Measurements from ENCODE around the gene CDC23. TPM values are rescaled to one million over a fixed set of nuclear protein-coding genes. Genes with fewer than 3 reads are reported as not detected.
"Not testable (repeated sequence)": the region's sequence is repeated elsewhere in the genome, so short reads cannot be mapped to it uniquely, and the experiment has no call there.

The CDC23 gene
- 10 to 100 TPM in 3 of 4 donors, 1 to 10 TPM in 1; 5.9 to 36.7 (median 12.4) TPM for polyA plus RNA-seq
- long read RNA-seq, donor 1, transcript CDC23-202 (16 exons, 3,155 nt), result major isoform, 12 of 29 reads
- long read RNA-seq, donor 1, transcript CDC23-205 (2 exons, 473 nt), result minor isoform, 5 of 29 reads
- long read RNA-seq, donor 1, transcript CDC23-201 (3 exons, 1,079 nt), result minor isoform, 11 of 29 reads
- long read RNA-seq, donor 1, partial matches to known transcripts, result 0 of 29 reads
- long read RNA-seq, donor 1, other reads (novel, unspliced or antisense), result 0 of 29 reads
- long read RNA-seq, donor 2, transcript CDC23-202 (16 exons, 3,155 nt), result major isoform, 7 of 7 reads
- long read RNA-seq, donor 2, partial matches to known transcripts, result 0 of 7 reads
- long read RNA-seq, donor 2, other reads (novel, unspliced or antisense), result 0 of 7 reads
- long read RNA-seq, donor 3, partial matches to known transcripts, result 0 of 4 reads
- long read RNA-seq, donor 3, other reads (novel, unspliced or antisense), result 0 of 4 reads
- long read RNA-seq, donor 4, result 0 reads
- long read RNA-seq, donor 5, partial matches to known transcripts, result 0 of 2 reads
- long read RNA-seq, donor 5, other reads (novel, unspliced or antisense), result 0 of 2 reads
- long read RNA-seq, donor 6, partial matches to known transcripts, result 0 of 6 reads
- long read RNA-seq, donor 6, other reads (novel, unspliced or antisense), result 0 of 6 reads
- long read RNA-seq, donor 7, transcript CDC23-202 (16 exons, 3,155 nt), result major isoform, 13 of 17 reads
- long read RNA-seq, donor 7, partial matches to known transcripts, result 0 of 17 reads
- long read RNA-seq, donor 7, other reads (novel, unspliced or antisense), result 0 of 17 reads
- long read RNA-seq, donor 8, partial matches to known transcripts, result 0 of 1 reads
- long read RNA-seq, donor 8, other reads (novel, unspliced or antisense), result 0 of 1 reads
- long read RNA-seq, donor 9, partial matches to known transcripts, result 0 of 4 reads
- long read RNA-seq, donor 9, other reads (novel, unspliced or antisense), result 0 of 4 reads
- long read RNA-seq, donor 10, transcript CDC23-202 (16 exons, 3,155 nt), result major isoform, 6 of 11 reads
- long read RNA-seq, donor 10, partial matches to known transcripts, result 0 of 11 reads
- long read RNA-seq, donor 10, other reads (novel, unspliced or antisense), result 0 of 11 reads

- no peaks in the 10 kb centered on the region for H3K27me3 ChIP-seq (ENCODE audit: control insufficient read depth in 3 of 3, insufficient read depth in 3 of 3, low read length in 3 of 3)
- H3K27ac ChIP-seq (ENCODE audit: low read depth in 1 of 3, low read length in 2 of 3), result peak within 1 kb of the TSS; percentile 70 to 94 (median 74)
- DNase-seq (peak; percentile 99), FAIRE-seq (peak; percentile 92)
- WGBS, 3 donors, result 1 to 2% (median 2%) methylated on average over 32 of the region's 32 CpGs
- peaks cover 0 to 11% (median 0%) of the 10 kb centered on the region in 3 donors for H3K36me3 ChIP-seq (ENCODE audit: control insufficient read depth in 3 of 3, insufficient read depth in 2 of 3, low read depth in 1 of 3, low read length in 3 of 3)
- peak within 1 kb of the TSS; percentile 92 to 99 (median 98) for H3K4me3 ChIP-seq (ENCODE audit: low read depth in 1 of 3, low read length in 3 of 3)
- peaks cover 0 to 9% (median 2%) of the 10 kb centered on the region in 3 donors for H3K4me1 ChIP-seq (ENCODE audit: control insufficient read depth in 3 of 3, insufficient read depth in 2 of 3, low read depth in 1 of 3, low read length in 2 of 3)
- H3K9me3 ChIP-seq (ENCODE audit: control insufficient read depth in 2 of 2, insufficient read depth in 1 of 2, low read depth in 1 of 2, low read length in 1 of 2), result no peaks in the 10 kb centered on the region
Measured at GRCh38 chr5:138213161-138214029, at the start of gene CDC23. Gene CDC23 (minus strand): TSS chr5:138213323. CDS start chr5:138213312, 11 bp downstream.

GRCh38 chr5:138258704-138259292 lies 45.7 kb upstream of the CDC23 start:
- no peak for DNase-seq
- H3K36me3 ChIP-seq (ENCODE audit: control insufficient read depth in 3 of 3, insufficient read depth in 2 of 3, low read depth in 1 of 3, low read length in 3 of 3), result no peaks in the 10 kb centered on the region
- peaks cover 0 to 4% (median under 1%) of the 10 kb centered on the region in 3 donors for H3K27me3 ChIP-seq (ENCODE audit: control insufficient read depth in 3 of 3, insufficient read depth in 3 of 3, low read length in 3 of 3)
- H3K4me1 ChIP-seq (ENCODE audit: control insufficient read depth in 3 of 3, insufficient read depth in 2 of 3, low read depth in 1 of 3, low read length in 2 of 3), result no peaks in the 10 kb centered on the region
- H3K27ac ChIP-seq (ENCODE audit: low read depth in 1 of 3, low read length in 2 of 3), result no peak overlapping the region
- WGBS, 3 donors, result 66 to 75% (median 69%) methylated on average over 4 of the region's 4 CpGs
- H3K4me3 ChIP-seq (ENCODE audit: low read depth in 1 of 3, low read length in 3 of 3), result no peak overlapping the region
- FAIRE-seq, result no peak
- no peaks in the 10 kb centered on the region for H3K9me3 ChIP-seq (ENCODE audit: control insufficient read depth in 2 of 2, insufficient read depth in 1 of 2, low read depth in 1 of 2, low read length in 1 of 2)

GRCh38 chr5:138257583-138257982 lies 44.5 kb upstream of the CDC23 start:
- Histone ChIP-seq H3K9me3 (ENCODE audit: control insufficient read depth in 2 of 2, insufficient read depth in 1 of 2, low read depth in 1 of 2, low read length in 1 of 2) (no peaks in the 10 kb centered on the region), H3K36me3 (ENCODE audit: control insufficient read depth in 3 of 3, insufficient read depth in 2 of 3, low read depth in 1 of 3, low read length in 3 of 3) (no peaks in the 10 kb centered on the region), H3K4me1 (ENCODE audit: control insufficient read depth in 3 of 3, insufficient read depth in 2 of 3, low read depth in 1 of 3, low read length in 2 of 3) (no peaks in the 10 kb centered on the region), H3K27ac (ENCODE audit: low read depth in 1 of 3, low read length in 2 of 3) (no peak overlapping the region), H3K27me3 (ENCODE audit: control insufficient read depth in 3 of 3, insufficient read depth in 3 of 3, low read length in 3 of 3) (peaks cover 0 to 4% (median 0%) of the 10 kb centered on the region in 3 donors), H3K4me3 (ENCODE audit: low read depth in 1 of 3, low read length in 3 of 3) (no peak overlapping the region)
- WGBS, 3 donors, result 74 to 92% (median 90%) methylated on average over 29 of the region's 29 CpGs
- DNase-seq (no peak), FAIRE-seq (no peak)

GRCh38 chr5:138252944-138253343 lies 39.8 kb upstream of the CDC23 start:
- Histone ChIP-seq H3K36me3 (ENCODE audit: control insufficient read depth in 3 of 3, insufficient read depth in 2 of 3, low read depth in 1 of 3, low read length in 3 of 3) (no peaks in the 10 kb centered on the region), H3K27ac (ENCODE audit: low read depth in 1 of 3, low read length in 2 of 3) (no peak overlapping the region), H3K27me3 (ENCODE audit: control insufficient read depth in 3 of 3, insufficient read depth in 3 of 3, low read length in 3 of 3) (peaks cover 0 to 4% (median 0%) of the 10 kb centered on the region in 3 donors), H3K4me3 (ENCODE audit: low read depth in 1 of 3, low read length in 3 of 3) (no peak overlapping the region), H3K9me3 (ENCODE audit: control insufficient read depth in 2 of 2, insufficient read depth in 1 of 2, low read depth in 1 of 2, low read length in 1 of 2) (no peaks in the 10 kb centered on the region), H3K4me1 (ENCODE audit: control insufficient read depth in 3 of 3, insufficient read depth in 2 of 3, low read depth in 1 of 3, low read length in 2 of 3) (no peaks in the 10 kb centered on the region)
- no peak for FAIRE-seq
- 79 to 87% (median 80%) methylated on average over 3 of the region's 3 CpGs for WGBS, 3 donors
- no peak for DNase-seq

- not testable (repeated sequence) for H3K36me3 ChIP-seq (ENCODE audit: control insufficient read depth in 3 of 3, insufficient read depth in 2 of 3, low read depth in 1 of 3, low read length in 3 of 3); H3K4me3 ChIP-seq (ENCODE audit: low read depth in 1 of 3, low read length in 3 of 3); H3K4me1 ChIP-seq (ENCODE audit: control insufficient read depth in 3 of 3, insufficient read depth in 2 of 3, low read depth in 1 of 3, low read length in 2 of 3); H3K9me3 ChIP-seq (ENCODE audit: control insufficient read depth in 2 of 2, insufficient read depth in 1 of 2, low read depth in 1 of 2, low read length in 1 of 2); DNase-seq; FAIRE-seq; H3K27ac ChIP-seq (ENCODE audit: low read depth in 1 of 3, low read length in 2 of 3)
- 74 to 89% (median 76%) methylated on average over 2 of the region's 2 CpGs for WGBS, 3 donors
- H3K27me3 ChIP-seq (ENCODE audit: control insufficient read depth in 3 of 3, insufficient read depth in 3 of 3, low read length in 3 of 3), result peaks cover 0 to 14% (median 3%) of the 10 kb centered on the region in 3 donors
Measured at GRCh38 chr5:138247800-138248199, 34.7 kb upstream of the CDC23 start.

- no peaks in the 10 kb centered on the region for H3K36me3 ChIP-seq (ENCODE audit: control insufficient read depth in 3 of 3, insufficient read depth in 2 of 3, low read depth in 1 of 3, low read length in 3 of 3)
- H3K9me3 ChIP-seq (ENCODE audit: control insufficient read depth in 2 of 2, insufficient read depth in 1 of 2, low read depth in 1 of 2, low read length in 1 of 2), result no peaks in the 10 kb centered on the region
- no peak for FAIRE-seq
- H3K4me1 ChIP-seq (ENCODE audit: control insufficient read depth in 3 of 3, insufficient read depth in 2 of 3, low read depth in 1 of 3, low read length in 2 of 3), result no peaks in the 10 kb centered on the region
- no peak for DNase-seq
- no peak overlapping the region for H3K4me3 ChIP-seq (ENCODE audit: low read depth in 1 of 3, low read length in 3 of 3)
- 69 to 80% (median 75%) methylated on average over 4 of the region's 4 CpGs for WGBS, 3 donors
- H3K27me3 ChIP-seq (ENCODE audit: control insufficient read depth in 3 of 3, insufficient read depth in 3 of 3, low read length in 3 of 3), result peaks cover 0 to 24% (median 5%) of the 10 kb centered on the region in 3 donors
- H3K27ac ChIP-seq (ENCODE audit: low read depth in 1 of 3, low read length in 2 of 3), result no peak overlapping the region
Measured at GRCh38 chr5:138246822-138247221, 33.7 kb upstream of the CDC23 start.

- DNase-seq (no peak), FAIRE-seq (no peak)
- Histone ChIP-seq H3K27ac (ENCODE audit: low read depth in 1 of 3, low read length in 2 of 3) (no peak overlapping the region), H3K4me3 (ENCODE audit: low read depth in 1 of 3, low read length in 3 of 3) (no peak overlapping the region), H3K36me3 (ENCODE audit: control insufficient read depth in 3 of 3, insufficient read depth in 2 of 3, low read depth in 1 of 3, low read length in 3 of 3) (no peaks in the 10 kb centered on the region), H3K4me1 (ENCODE audit: control insufficient read depth in 3 of 3, insufficient read depth in 2 of 3, low read depth in 1 of 3, low read length in 2 of 3) (no peaks in the 10 kb centered on the region), H3K9me3 (ENCODE audit: control insufficient read depth in 2 of 2, insufficient read depth in 1 of 2, low read depth in 1 of 2, low read length in 1 of 2) (no peaks in the 10 kb centered on the region), H3K27me3 (ENCODE audit: control insufficient read depth in 3 of 3, insufficient read depth in 3 of 3, low read length in 3 of 3) (peaks cover 0 to 28% (median 10%) of the 10 kb centered on the region in 3 donors)
- WGBS, 3 donors, result 75 to 82% (median 81%) methylated on average over 4 of the region's 4 CpGs
Measured at GRCh38 chr5:138246334-138246733, 33.2 kb upstream of the CDC23 start.
